Stimulated activated CD8-positive, alpha-beta memory T cell treated with anti-CD3 and anti-CD28 coated beads, Interleukin-12 subunit alpha, Interleukin-12 subunit beta, amount 100 ng/mL, for 24 hours (primary cell): ENCODE data around the gene VPS8.
"Not testable (repeated sequence)": the region's sequence is repeated elsewhere in the genome, so short reads cannot be mapped to it uniquely, and the experiment has no call there.

ENCODE experiments used
- DNase-seq: peaks from one replicate; pipeline ENCODE4 v3.0.0-alpha.2; 2020; ENCODE audit errors: extremely low read depth

Gene VPS8

DNA sequence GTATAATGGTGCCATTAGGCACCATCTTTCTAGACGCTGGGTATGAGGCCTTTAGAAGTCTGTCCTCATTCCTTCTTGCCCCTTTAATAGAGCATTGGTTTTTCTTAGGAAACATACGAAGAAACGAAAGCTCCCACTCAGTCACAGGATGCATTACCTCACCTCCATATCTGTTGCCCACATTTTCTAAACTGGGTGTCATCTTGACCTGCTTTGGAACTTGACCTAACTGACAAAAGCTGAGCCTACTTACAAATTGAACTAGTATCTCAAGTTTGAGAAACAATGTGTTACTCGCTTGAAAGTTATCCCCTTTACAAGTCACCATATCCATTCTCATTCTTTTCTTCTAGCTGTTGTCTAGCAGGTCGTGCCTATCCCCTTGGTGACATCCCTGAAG lies 102.7 kb downstream of the VPS8 start:
- no peak for DNase-seq

DNA sequence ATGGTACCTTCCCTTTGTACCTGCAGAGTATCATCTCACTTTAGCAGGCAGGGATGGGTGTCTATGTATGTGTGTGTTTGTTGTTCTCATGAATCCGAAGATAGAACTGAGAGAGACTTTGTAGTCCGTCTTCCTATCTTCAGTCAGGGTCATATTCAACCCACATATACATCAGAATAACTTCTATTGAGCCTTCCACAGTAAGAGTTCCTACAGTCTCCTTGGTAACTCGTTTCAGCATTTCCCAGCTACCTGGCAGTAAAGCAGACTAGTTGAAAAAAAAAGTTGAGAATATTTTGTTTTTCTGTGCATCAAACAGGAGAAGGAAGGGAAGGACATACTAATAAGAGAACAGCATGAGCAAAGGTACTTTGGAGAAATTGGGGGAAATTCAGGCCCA lies 106.8 kb downstream of the VPS8 start:
- no peak for DNase-seq

DNA sequence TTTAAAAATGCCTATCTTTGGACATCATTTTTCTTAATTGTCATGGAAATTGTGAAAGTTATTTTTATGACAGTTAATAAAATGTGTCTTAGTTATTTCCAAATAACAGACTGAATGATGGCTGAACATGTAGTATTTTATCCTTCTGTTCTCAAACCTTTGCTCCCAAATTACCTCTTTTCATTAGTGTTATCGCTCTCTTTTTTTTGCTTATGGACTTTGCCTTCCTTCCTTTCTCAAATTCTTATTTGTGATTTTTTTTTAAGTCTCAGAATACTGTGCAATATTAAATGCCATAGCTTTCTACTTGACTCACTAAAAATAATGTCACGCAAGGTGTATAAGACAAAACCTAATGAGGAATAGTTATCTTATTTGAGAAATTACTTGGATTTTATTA lies 107.7 kb downstream of the VPS8 start:
- DNase-seq, result no peak

DNA sequence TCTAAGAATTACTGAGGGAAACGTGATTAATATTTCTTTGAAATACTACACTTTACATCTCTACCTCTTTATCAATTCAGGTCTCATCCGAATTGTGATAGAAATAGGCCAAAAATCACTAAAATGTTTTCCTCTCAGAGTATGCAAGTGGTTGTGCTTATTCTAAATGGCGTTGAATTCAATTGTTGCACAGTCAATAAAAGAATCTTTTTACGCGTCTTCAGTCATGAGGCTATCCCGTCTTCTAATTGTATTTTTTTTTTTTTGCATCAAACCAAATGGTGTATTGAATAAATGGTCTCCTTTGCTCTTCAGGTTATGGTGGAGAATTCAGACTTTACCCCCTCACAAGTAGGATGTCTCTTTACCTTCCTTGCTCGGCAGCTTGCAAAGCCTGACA lies 112.6 kb downstream of the VPS8 start:
- DNase-seq, result no peak

DNA sequence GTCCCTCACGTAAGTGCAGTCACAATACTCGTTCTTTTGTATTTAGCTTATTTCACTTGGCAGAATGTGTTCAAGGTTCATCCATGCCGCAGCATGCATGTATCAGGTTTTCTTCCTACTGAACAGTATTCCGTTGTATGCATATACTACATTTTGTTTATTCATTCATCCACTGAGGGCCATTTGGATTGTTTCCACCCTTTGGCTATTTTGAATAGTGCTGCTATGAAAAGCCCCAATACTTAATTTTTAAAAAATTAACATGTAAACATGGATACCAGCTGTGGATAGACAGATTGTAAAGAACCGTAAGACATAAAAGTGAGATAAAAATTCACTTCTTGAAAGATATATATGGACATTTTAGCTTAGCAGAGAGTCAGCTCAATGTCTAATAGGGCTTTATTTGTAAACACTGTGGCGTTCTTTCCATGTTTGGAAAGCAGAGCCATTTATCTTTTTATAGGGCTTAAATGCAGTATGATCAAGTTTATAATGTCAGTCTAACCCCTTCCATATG lies 115.9 kb downstream of the VPS8 start:
- DNase-seq, result no peak

DNA sequence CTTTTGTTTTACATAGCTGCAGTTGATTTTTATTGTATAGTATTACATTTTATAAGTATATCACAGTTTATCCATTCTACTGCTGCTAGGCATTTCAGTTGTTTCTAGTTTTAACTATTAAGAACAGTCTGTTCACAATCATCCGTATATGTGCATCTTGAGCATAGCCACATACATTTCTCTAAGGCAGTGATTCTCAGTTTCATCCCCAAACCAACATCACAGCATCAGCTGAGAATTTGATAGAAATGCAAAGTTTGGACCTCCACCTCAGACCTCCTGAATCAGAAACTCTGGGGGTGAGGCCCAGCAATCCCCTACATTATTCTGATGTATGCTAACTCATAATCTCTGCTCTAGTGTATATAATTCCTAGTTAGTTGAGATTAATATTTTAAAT lies 120.8 kb downstream of the VPS8 start:
- no peak for DNase-seq

DNA sequence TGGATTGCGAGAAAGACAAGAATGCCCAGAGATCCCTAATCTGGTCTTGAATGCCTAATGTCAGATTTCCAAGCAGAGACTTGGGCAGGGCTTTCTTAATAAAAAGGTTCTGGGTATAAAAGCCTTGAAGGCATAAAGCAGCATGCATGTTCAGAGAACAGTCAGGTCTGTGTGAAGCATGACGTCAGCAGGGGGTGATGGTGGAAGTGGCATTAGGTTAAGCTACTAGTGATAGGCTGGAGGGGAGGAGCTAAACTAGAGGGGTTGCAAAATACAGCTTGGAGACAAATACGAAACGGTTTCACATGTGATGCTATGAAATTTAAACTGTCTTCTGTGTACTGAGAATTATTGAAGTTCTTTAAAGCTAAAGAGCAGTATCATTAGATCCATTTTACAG lies 125.6 kb downstream of the VPS8 start:
- DNase-seq, result no peak

DNA sequence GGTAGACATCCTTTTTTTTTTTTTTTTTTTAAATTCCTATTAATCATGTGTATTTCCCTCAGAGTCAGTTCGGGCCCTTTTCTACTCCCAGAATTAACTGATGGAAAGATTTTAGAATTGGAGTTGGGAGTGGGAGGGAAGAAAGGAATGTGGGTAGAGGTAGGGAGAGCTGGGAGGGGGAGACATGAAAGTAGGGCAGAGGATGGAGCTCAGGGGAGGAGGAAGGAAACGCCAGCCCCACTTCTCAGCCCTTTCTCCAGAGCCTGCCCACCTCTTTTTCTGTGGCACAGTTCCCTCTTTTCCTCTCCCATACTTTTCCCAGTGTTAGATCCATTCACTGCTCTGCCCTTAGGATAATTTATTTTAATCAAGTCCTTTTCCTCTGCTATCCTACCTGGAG lies 129.4 kb downstream of the VPS8 start:
- no peak for DNase-seq

DNA sequence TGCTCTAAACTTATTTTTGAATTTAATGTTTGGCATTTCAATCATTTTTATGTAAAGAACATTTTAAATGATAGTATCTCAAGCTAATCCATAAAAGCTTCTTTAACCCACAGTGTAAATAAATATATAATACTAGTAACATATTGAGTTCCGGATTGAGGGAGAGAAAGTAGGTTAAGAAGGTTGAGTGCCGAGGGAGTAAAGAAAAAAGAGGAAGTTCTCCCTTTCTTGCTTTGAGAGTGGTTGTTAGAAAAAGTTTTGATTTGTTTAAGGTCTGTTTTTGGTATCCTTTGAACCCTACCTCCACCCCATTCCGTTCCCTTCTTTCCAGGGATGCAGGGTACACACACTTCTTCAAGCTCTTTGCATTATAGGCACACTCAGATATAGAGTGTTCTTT lies 130.8 kb downstream of the VPS8 start:
- DNase-seq, result no peak

DNA sequence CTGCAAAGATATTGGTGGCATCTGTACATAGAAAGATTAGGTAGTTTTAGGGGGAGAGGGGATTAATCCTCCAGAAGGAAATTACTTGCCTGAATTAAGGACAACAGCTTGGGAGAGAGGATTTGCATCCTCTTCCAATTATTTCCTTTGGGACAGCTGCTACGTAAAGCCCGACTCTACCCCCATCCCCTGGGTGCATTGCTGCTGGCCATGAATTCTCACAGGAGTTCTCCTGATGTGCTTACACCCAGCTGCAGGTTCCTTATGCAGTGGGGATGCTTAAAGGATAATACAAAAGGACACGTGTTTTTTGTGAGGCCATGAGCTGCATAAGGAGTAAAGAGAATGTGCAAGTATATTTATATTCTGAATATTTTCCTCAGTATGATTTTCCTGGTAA lies 132.3 kb downstream of the VPS8 start:
- no peak for DNase-seq

DNA sequence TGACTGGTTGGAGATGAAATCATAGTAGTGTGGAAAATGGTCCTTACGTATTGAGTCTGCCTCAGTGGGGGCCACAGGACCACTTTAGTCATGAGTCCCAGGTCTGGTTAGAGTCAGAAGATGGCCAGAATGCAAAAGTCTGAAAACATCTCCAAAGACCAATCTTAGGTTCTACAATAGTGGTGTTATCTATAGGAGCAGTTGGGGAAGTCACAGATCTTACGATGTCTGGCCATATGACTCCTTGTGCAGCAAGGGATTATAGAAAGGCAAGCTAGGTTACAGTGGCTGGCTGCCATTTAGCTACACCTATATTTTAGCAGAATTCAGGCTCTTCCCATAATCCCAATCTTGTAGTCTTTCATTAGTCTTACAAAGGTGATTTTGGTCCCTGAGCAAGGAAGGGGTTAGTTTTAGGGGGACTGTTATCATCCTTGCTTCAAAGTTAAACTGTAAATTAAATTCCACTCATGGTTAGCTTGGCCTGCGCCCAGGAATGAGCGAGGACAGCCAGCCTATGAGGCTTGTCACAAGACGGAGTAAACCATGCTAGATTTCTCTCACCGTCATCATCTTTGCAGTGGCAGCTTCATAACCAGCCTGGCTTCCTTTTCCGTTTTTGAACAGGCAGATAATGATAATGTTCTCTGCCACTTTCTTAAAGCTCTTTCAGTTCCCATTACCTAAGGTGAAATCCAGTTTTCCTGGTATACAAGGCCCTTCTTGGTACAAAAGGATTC lies 134.1 kb downstream of the VPS8 start:
- DNase-seq, result no peak

DNA sequence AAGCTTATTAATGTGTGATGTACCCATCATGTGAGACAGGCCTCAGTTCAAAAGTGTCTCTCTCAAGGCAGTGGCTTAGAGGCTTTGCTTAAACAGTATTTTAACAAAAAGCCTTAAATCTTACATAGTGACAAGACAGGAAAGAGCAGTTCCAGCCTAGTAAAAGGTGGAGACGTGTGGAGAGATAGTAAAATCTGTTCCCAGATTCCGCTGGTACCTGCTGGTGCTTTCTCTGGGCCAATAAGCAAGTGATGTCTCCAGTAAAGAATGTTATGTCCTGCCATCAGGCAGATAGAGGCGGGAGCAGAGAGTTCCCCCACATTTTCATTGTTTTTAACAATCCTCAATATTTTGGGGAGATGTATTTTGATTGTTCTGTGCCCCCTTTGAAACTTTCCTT lies 135.0 kb downstream of the VPS8 start:
- no peak for DNase-seq

DNA sequence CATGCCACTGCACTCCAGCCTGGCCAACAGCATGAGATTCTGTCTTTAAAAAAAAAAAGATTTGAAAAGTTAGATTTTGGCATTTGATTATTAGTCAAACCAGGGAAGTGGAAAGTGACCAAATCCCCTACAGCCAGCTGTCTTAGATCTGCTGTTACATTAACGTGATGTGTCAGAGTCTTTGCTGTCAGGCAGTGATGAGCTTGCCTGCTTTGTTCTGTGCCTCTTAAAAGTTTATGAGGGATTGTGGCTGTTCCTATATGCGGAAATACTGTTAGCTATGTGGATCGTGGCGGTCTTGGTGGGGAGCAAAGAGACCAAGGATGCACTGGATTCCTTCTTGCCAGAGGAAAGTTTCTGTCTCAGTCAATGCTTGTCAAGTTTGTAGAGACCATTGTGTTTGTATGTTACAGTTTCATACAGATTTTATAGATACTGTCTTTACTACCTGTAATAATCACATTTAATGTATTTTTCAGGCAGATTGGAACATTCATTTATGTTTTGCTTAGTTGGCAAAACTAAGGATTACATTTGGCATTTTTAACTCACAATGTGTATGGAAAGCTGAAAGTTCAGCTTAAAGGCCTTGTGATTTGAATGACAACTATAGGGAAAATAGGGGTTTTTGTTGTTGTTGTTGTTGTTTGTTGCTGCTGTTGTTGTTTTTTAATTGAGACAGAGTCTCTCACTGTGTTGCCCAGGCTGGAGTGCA lies 137.4 kb downstream of the VPS8 start:
- DNase-seq, result no peak

DNA sequence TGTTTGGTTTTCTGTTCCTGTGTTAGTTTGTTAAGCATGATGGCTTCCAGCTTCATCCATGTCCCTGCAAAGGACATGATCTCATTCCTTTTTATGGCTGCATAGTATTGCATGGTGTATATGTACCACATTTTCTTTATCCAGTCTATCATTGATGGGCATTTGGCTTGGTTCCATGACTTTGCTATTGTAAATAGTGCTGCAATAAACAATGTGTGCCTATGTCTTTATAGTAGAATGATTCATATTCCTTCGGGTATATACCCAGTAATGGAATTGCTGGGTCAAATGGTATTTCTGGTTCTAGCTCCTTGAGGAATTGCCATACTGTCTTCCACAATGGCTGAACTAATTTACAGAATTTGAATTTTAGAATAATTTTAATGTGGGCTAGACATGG lies 138.8 kb downstream of the VPS8 start:
- DNase-seq, result not testable (repeated sequence)

DNA sequence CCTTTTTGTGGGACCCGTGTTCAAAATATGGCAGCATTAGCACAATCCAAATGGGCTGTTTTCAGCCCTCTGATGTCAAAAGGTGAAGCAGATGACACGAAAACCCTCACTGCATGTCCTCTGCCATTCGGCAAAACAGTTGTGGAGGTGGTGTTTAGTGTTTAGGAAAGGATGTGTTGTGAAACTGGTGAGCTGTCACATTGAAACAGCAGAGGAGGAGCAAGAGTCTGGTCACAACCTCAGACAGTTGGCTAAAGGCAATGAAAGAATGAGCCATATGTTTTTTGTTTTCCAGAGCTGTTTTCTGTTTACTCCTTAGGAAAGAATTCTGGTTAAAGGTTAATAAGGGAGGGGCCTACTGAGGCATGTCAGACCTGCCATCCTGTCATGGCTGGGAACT lies 140.7 kb downstream of the VPS8 start:
- DNase-seq, result no peak

DNA sequence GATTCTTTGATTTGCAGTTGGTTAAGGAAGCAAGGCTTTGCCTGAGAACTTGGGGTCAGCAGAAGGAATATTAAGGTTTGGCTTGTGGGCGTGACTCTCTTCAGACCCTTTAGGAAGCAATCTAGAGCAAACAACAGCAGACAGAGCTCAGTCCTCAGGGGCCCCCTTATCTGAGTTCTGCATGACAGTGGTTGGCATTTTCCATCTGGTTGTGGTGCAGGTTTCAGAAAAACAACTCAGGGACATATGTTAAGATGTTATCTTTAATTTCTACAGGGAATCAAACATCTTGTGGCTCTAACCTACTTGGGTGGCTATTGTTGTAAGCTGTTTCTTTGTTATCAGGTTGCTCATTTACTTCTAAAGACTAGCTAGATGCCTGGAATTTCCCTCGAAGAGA lies 141.4 kb downstream of the VPS8 start:
- DNase-seq, result no peak

DNA sequence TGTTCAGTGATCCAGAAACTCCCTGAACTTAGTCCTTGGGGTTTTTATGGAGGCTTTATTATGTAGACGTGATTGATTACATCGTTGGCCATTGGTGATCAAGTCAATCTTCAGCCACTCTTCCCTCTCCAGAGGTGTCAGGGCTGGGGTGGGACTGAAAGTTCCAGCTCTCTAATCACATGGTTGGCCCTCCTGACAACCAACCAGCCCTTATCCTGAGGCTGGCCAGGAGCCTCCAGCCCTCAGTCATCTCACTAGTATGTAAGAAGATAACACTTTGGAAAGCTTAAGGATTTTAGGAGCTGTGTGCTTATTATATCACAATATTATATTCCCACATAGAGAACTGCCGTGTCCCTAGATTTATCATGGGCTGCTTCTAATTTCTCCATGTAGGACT lies 142.3 kb downstream of the VPS8 start:
- DNase-seq, result no peak

DNA sequence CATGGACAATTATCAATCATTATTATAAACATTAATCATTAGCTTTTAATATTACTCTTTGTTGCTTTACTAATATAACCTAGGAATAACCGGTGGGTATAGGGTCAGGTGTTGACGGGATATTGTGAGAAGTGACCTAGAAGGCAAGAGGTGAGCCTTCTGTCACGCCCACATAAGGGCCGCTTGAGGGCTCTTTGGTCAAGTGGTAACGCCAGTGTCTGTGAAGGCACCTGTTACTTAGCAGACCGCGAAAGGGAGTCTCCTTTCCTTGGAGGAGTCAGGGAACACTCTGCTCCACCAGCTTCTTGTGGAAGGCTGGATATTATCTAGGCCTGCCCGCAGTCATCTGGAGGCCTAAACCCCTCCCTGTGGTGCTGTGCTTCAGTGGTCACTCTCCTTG lies 142.9 kb downstream of the VPS8 start:
- not testable (repeated sequence) for DNase-seq

DNA sequence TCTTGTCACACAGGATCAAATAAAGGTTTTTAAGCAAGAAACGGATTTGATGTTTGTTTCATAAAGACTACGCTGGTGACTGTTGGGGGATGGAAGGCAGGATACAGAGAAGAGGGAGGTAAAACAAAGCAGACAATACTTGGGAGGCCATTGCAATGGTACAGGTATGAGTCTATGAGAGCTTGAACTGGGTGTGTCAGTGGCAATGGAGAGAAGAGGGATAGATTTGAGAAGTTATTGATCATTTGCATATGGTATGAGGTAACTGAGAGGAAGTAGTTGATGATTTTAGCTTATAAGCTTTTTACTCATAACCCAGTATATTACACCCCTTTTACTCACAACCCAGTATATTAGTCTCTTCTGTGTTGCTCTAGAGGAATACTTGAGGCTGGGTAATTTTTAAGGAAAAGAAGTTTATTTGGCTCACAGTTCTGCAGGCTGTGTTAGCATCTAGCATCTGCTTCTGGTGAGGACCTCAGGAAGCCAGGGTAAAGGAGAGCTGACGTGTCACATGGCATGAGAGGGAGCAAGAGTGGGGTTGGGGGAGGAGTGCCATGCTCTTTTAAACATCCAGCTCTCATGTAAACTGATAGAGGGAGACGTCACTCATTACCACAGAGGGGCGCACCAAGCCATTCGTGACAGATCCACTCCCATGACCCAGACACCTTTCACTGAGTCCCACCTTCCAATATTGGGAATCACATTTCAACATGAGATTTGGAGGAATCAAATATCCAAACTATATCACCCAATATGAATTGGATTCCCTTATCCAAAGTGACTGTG lies 153.9 kb downstream of the VPS8 start:
- no peak for DNase-seq

DNA sequence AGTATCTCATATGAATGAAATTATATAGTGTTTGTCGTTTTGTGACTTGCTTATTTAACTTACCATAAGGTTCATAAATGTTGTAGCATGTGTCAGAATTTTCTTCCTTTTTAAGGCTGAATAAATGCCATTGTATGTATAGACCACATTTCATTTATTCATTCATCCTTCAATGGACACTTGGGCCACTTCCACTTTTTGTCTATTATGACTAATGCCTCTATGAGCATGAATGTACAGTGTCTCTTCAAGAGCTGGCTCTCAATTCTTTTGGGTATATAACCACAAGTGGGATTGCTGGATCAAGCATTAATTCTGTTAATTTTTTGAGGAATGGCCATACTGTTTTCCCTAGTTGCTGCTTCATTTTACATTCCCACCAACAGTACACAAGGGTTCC lies 156.1 kb downstream of the VPS8 start:
- DNase-seq, result no peak

DNA sequence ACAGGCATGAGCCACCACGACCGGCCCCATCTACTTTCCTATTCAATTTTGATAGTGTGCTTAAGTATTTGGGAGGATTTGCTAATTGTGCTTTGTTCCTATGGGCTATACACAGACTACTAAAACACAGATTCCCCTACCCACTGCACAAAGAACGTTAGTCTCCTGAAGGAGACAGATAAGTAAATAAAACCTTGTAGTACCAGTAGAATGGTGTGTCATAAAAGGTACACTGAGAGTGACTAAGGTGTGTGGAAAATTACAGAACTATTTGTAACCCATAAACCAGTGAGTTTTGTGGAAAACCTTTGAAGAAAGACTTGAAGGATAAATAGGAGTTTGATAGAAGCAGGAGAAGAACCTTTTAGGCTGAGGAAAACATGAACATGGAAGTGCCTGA lies 158.2 kb downstream of the VPS8 start:
- no peak for DNase-seq

DNA sequence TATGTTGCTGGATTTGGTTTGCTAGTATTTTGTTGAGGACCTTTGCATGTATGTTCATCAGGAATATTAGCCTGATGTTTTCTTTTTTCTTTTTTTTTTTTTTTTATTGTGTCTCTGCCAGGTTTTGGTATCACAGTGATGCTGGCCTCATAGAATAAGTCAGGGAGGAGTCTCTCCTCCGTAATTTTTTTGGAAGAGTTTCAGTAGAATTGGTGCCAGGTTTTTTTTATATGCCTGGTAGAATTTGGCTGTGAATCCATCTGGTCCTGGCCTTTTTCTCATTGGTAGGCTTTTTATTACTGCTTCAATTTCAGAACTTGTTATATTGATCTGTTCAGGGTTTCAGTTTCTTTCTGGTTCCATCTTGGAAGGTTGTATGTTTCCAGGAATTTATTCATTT lies 165.8 kb downstream of the VPS8 start:
- DNase-seq, result no peak

DNA sequence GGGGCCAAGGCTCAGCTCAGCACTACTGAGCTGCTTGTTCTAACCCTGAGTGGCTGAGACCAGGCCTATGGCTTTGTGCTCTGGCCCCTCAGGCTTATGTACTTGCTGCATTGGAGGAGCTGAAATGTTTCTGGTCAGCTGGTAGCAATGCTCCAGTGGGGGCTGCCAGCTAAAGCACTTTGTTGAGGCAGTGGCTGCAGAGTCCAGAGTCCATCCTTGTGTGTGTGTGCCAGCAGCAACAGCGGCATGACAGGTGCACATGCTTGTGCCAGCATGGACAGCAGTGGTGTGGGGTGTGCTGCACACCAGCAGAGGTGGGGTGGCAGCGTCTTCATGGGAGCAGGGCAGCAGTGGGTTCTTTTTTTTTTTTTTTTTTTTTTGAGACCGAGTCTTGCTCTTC lies 169.1 kb downstream of the VPS8 start:
- DNase-seq, result no peak
